HG02852 (cell line): ENCODE results near the gene CFC1B.
"Not testable (repeated sequence)": the region's sequence is repeated elsewhere in the genome, so short reads cannot be mapped to it uniquely, and the experiment has no call there.

Source experiments
- ATAC-seq: cut with Tn5 transposase; IDR thresholded peaks from one replicate; pipeline ENCODE4 v1.9.1; 2021; ENCODE audit warnings: mild to moderate bottlenecking, moderate library complexity; ENCODE audit not compliant: unreplicated experiment

Gene CFC1B

GRCh38 chr2:130556441-130556840 is 35.4 kb downstream of the CFC1B start:
- ATAC-seq: not testable (repeated sequence)

GRCh38 chr2:130566165-130566564 is 45.1 kb downstream of the CFC1B start:
- not testable (repeated sequence) for ATAC-seq

- ATAC-seq: not testable (repeated sequence)
Observed at GRCh38 chr2:130571929-130572328, 50.9 kb downstream of the CFC1B start.

DNA sequence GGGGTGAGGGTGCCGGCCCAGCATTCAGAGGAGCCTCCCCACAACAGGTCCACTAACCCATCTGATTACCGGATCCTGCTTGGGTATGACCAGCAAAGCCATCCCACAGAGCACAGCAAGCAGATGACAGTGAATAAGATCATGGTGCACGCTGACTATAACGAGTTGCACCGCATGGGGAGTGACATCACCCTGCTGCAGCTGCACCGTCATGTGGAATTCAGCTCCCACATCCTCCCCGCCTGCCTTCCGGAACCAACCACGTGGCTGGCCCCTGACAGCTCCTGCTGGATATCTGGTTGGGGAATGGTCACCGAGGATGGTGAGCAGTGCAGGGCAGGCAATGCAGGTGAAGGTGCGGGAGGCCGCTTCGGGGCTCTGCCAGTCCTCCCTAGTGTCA is 53.2 kb downstream of the CFC1B start:
- ATAC-seq: not testable (repeated sequence)

DNA sequence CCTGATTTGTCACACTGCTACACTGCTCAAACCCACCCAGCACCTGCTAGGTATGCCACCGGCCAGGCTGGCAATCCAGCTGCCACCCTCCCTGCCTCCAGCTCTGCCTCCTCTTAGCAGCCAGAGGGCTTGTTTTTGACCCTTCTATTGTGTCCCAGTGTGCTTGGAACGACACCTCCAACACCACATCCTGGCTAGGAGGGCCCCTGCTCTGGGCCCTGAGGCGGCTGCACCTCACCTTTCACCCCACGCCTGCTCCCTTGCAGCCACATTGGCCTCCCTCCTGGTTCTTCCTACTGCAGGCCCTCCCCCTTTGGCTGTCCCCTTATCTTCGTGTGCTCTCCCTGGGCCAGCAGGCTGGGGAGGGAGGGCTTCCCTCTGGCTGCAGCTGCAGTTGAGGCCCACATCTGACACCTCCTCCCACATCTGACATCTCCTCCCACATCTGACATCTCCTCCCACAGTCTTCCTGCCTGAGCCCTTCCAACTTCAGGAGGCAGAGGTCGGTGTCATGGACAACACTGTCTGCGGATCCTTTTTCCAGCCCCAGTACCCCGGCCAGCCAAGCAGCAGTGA is 55.3 kb downstream of the CFC1B start:
- not testable (repeated sequence) for ATAC-seq

DNA sequence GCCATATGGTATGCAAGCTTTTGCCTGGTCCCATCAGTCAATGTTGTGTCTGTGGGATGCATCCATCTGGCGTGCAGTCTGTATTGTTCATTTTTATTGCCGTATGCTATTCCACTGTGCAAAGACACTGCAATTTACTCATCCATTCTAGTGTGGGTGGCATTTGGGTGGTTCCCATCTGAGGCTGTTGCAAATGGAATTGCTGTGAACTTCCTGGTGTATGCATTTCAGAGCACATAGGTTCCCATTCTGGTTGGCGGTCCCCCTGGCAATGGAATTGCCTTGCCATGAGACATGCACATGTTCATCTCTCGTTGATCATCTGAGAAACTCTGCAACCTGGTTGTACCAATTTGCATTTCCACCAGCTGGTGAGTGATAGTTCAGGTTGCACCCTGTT is 56.5 kb downstream of the CFC1B start:
- ATAC-seq: not testable (repeated sequence)
